Epithelial cell of proximal tubule (primary cell): ENCODE data around the gene EFR3B. TPM values are rescaled to one million over a fixed set of nuclear protein-coding genes. Genes with fewer than 3 reads are reported as not detected.

Source experiments
- DNase-seq: peaks from one replicate; pipeline ENCODE4 v3.0.0-alpha.2; 2011; ENCODE audit warnings: low read depth
- H3K4me3 ChIP-seq: 2 replicates; pipeline ENCODE4 v1.5.1; 2011; ENCODE audit warnings: low read depth, mild to moderate bottlenecking, low read length
- total RNA-seq: library from RNA; depleted of rRNA; stranded (reverse); fragments of >200 nt; gene quantifications from 2 replicates; pipeline ENCODE4 v1.2.3, GENCODE V29; 2015
- TF ChIP-seq, protein P1 (sequence below): conservative IDR thresholded peaks from 2 replicates; pipeline ENCODE4 v1.5.1; 2012; ENCODE audit warnings: low read depth, mild to moderate bottlenecking, low read length

Gene EFR3B
- total RNA-seq, 1 donor from 2014 or later, result 2.6 TPM

DNA sequence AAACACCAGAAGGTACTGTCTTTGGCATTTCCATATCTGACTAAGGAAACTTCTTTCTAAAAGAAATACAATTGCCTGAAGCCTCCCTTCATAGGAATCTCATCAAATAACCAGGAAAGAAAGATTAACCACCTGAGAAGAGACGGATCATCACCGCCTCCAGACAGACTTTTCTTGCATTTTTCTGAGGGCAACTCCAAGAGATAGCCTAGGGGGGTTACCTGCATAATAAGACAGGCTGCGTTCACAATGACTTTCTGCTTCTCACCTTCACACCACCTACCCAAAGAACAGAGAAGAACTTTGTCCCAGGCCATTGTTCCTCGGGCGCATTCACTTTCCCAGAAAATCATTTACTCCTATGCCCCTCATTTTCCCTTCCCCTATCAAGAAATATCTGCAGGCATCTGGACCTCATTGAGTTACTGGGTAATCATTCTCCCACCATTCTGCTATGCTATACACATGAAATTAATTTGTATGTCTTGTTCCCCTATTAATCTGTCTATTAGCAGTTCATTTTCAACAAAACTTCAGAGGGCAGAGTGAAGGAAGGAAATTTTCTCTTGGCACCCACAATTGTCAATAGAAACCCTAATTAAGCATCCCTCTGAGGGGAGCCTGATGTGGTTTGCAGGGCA, 134.8 kb downstream of the EFR3B start:
- DNase-seq, result no peak
- H3K4me3 ChIP-seq, result no peak overlapping the region
- TF ChIP-seq, protein P1, sequence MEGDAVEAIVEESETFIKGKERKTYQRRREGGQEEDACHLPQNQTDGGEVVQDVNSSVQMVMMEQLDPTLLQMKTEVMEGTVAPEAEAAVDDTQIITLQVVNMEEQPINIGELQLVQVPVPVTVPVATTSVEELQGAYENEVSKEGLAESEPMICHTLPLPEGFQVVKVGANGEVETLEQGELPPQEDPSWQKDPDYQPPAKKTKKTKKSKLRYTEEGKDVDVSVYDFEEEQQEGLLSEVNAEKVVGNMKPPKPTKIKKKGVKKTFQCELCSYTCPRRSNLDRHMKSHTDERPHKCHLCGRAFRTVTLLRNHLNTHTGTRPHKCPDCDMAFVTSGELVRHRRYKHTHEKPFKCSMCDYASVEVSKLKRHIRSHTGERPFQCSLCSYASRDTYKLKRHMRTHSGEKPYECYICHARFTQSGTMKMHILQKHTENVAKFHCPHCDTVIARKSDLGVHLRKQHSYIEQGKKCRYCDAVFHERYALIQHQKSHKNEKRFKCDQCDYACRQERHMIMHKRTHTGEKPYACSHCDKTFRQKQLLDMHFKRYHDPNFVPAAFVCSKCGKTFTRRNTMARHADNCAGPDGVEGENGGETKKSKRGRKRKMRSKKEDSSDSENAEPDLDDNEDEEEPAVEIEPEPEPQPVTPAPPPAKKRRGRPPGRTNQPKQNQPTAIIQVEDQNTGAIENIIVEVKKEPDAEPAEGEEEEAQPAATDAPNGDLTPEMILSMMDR, result no peak

DNA sequence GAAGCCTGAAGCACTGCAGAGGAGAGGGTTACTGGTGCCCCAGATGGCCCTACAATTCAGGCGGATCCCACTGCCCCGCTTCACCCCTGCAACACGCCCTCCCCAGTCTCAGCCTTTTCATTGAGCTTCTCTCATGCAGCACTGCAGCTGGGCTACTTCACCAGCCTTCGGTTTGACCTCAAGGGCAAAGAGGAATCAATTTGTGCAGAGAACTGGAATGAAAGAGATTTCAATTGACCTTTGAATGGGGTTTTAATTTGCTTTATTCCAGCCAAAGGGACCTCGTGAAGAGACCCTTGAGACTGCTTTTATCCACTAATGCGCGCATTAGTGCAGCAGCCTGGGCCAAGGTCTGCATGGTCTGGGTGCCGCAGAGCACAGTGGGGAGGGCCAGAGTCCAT, 135.3 kb downstream of the EFR3B start:
- TF ChIP-seq, protein P1, result no peak
- no peak for DNase-seq
- H3K4me3 ChIP-seq, result no peak overlapping the region

DNA sequence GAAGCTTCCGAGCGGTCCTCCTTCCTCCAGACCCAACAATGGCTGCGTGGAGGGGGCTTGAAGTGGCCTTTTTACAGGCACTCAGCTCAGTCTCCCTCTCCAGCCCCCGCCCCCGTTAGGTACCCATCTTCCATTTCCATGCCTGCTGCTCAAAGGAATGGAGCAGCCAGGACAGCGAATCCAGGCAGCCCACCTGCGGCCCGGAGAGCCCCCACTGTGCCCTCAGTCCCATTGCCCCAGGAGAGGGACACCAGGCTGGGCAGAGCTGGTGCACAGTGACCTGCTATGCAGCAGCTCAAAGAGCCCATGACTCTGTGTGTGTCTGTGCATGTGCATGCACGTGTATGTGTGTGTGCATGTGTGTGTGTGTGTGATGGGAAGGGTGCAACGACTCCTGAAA, 137.1 kb downstream of the EFR3B start:
- TF ChIP-seq, protein P1, result no peak
- DNase-seq, result no peak
- H3K4me3 ChIP-seq, result no peak overlapping the region

DNA sequence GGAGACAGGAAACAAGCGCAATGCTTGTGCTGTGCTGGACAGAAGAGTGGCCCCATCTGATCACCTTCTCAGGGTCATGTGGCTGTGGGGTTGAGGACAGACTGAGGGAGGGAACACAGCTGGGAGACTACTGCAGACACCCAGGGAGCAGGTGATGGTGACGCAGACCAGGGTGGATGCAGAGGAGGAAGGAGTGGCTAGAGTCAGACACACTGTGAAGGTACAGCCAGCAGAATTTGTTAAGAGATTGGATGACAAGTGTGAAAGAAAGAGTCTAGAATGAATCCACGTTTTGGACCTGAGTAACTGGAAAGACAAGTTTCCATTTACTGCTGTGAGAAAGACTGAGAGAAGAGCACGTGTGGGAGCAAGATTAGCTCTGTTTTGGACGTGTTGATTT, 142.4 kb downstream of the EFR3B start:
- TF ChIP-seq, protein P1, result no peak
- DNase-seq, result no peak
- H3K4me3 ChIP-seq, result no peak overlapping the region

DNA sequence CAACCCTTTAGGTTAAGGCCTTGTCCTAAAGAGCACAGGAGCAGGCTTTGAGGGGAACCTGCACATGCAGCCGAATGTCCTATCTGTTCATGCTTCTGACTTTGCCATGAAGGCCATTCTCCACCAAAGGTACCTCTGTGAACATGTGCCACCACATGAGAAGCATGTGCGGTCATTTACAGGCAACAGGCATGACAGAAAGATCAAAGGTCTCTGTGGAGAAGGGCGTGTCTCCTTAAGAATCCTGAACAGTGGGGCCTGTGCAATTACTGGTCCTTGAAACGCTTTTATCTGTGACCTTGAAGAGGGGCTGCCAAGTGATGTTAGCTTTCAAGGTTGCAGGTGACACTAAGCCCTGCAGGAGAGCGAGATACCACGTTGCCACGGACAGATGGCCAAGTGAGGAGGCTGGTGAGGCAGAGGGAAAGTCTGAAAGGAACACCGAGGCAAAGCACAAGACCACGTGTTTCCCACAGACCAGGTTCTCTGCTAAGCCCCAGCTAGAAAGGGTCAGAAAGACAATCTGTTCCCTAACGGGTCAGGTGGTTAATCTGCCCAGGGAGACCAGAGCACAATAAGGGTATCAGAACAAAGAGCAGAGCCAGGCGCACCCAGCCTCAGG, 146.0 kb downstream of the EFR3B start:
- no peak overlapping the region for H3K4me3 ChIP-seq
- TF ChIP-seq, protein P1, result no peak
- no peak for DNase-seq

DNA sequence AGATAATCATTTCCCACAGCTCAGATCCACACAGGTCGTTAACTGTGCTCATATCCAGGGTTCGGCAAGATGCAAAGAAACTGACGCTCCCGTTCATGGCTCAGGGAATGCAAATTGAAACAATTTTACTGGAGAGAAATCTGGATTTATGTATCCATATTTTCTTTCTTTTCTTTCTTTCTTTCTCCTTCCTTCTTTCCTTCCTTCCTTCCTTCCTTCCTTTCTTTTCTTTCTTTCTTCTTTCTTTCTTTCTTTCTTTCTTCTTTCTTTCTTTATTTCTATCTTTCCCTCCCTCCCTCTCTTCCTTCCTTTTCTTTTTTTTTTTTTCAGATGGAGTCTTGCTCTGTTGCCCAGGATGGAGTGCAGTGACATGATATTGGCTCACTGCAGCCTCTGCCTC, 146.5 kb downstream of the EFR3B start:
- no peak overlapping the region for H3K4me3 ChIP-seq
- TF ChIP-seq, protein P1, result no peak
- DNase-seq, result no peak

DNA sequence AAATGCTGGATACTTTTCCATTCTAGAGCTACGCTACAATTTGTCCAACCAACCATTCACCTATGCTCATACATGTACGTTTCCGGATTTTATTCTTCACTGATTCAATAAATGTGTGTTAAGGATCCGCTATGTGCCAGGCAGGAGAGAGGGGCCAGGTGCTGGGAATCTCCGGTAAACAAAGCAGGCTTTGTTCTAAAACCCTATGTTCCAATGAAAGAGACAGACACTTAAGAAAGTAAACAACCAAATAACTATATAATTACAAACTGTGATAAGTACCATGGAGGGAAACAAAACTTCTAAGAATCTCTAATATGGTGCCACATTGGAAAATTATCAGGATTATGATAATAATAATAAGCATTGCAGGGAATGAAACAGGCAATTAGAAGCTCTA, 148.7 kb downstream of the EFR3B start:
- H3K4me3 ChIP-seq, result no peak overlapping the region
- no peak for DNase-seq
- TF ChIP-seq, protein P1, result no peak
